ENCODE measurements around the gene CIDEC.
"Not testable (repeated sequence)": the region's sequence is repeated elsewhere in the genome, so short reads cannot be mapped to it uniquely, and the experiment has no call there.

CIDEC gene

GRCh38 chr3:9875448-9875847 is 4.6 kb downstream of the CIDEC start:
- DNase-seq, result no peak

- not testable (repeated sequence) for DNase-seq
Measured at GRCh38 chr3:9872067-9872466, 8.0 kb downstream of the CIDEC start.

- no peak for DNase-seq
Measured at GRCh38 chr3:9870978-9871377, 9.1 kb downstream of the CIDEC start.

- DNase-seq, result no peak
Measured at GRCh38 chr3:9869955-9870354, 10.1 kb downstream of the CIDEC start.

- DNase-seq, result no peak
Measured at GRCh38 chr3:9867106-9867505, 12.9 kb downstream of the CIDEC start.

GRCh38 chr3:9866639-9867038 is 13.4 kb downstream of the CIDEC start:
- no peak for DNase-seq

GRCh38 chr3:9865125-9865637 is 14.9 kb downstream of the CIDEC start:
- DNase-seq, result not testable (repeated sequence)

GRCh38 chr3:9864200-9864927 is 15.7 kb downstream of the CIDEC start:
- no peak for DNase-seq

GRCh38 chr3:9863058-9863772 is 16.8 kb downstream of the CIDEC start:
- DNase-seq, result no peak

- peak in 1 of 2 donors; percentile 62 for DNase-seq
Measured at GRCh38 chr3:9862391-9863057, 17.5 kb downstream of the CIDEC start.

GRCh38 chr3:9861626-9862130 is 18.4 kb downstream of the CIDEC start:
- DNase-seq, result no peak

GRCh38 chr3:9861201-9861600 is 18.9 kb downstream of the CIDEC start:
- DNase-seq, result no peak

GRCh38 chr3:9859530-9860025 is 20.5 kb downstream of the CIDEC start:
- DNase-seq, result no peak

GRCh38 chr3:9855594-9855993 is 24.5 kb downstream of the CIDEC start:
- no peak for DNase-seq

- not testable (repeated sequence) for DNase-seq
Measured at GRCh38 chr3:9854291-9854940, 25.6 kb downstream of the CIDEC start.

GRCh38 chr3:9852528-9852927 is 27.5 kb downstream of the CIDEC start:
- no peak for DNase-seq

- DNase-seq, result not testable (repeated sequence)
Measured at GRCh38 chr3:9851926-9852325, 28.1 kb downstream of the CIDEC start.

- not testable (repeated sequence) for DNase-seq
Measured at GRCh38 chr3:9851383-9851782, 28.7 kb downstream of the CIDEC start.

- DNase-seq, result peak in 1 of 2 donors; percentile 6
Measured at GRCh38 chr3:9848860-9849259, 31.2 kb downstream of the CIDEC start.

GRCh38 chr3:9847870-9848269 is 32.2 kb downstream of the CIDEC start:
- DNase-seq, result not testable (repeated sequence)

- DNase-seq, result no peak
Measured at GRCh38 chr3:9846931-9847488, 33.0 kb downstream of the CIDEC start.

GRCh38 chr3:9846231-9846630 is 33.8 kb downstream of the CIDEC start:
- no peak for DNase-seq
